ENCODE results near the gene LMNB1. TPM values are rescaled to one million over a fixed set of nuclear protein-coding genes. Genes with fewer than 3 reads are reported as not detected.
"Not testable (repeated sequence)": the region's sequence is repeated elsewhere in the genome, so short reads cannot be mapped to it uniquely, and the experiment has no call there.

LMNB1 gene, protein sequence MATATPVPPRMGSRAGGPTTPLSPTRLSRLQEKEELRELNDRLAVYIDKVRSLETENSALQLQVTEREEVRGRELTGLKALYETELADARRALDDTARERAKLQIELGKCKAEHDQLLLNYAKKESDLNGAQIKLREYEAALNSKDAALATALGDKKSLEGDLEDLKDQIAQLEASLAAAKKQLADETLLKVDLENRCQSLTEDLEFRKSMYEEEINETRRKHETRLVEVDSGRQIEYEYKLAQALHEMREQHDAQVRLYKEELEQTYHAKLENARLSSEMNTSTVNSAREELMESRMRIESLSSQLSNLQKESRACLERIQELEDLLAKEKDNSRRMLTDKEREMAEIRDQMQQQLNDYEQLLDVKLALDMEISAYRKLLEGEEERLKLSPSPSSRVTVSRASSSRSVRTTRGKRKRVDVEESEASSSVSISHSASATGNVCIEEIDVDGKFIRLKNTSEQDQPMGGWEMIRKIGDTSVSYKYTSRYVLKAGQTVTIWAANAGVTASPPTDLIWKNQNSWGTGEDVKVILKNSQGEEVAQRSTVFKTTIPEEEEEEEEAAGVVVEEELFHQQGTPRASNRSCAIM
- 13.3 and 32.0 TPM in 2 replicates for total RNA-seq

DNA sequence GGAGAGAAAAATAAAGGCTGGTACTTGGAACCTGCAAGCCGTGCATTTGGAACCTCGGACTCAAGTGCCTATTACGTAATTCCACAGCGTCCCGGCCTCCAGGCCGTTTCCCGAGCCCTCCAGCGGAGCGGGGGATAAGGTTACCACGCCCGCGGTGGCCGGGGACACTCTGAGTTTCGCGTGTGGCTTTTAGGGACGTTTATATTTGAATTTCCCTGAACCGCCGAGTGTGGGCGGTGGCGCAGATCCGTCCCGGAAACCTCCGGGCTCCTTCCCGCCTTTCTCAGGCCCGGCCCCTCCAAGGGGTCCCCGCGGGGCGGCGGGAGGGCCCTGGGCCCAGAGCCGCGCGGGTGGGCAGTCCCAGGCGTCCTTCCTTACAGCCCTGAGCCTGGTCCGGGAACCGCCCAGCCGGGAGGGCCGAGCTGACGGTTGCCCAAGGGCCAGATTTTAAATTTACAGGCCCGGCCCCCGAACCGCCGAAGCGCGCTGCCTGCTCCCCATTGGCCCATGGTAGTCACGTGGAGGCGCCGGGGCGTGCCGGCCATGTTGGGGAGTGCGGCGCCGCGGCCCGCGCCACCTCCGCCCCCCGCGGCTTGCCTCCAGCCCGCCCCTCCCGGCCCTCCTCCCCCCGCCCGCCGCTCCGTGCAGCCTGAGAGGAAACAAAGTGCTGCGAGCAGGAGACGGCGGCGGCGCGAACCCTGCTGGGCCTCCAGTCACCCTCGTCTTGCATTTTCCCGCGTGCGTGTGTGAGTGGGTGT is at the start of gene LMNB1:
Gene LMNB1 (plus strand): TSS at position 638 of the 758 bp plus-strand sequence. CDS start 373 bp downstream, outside the sequence.
- peak; percentile 95 for DNase-seq (ENCODE audit: low read depth in 2 of 2)

DNA sequence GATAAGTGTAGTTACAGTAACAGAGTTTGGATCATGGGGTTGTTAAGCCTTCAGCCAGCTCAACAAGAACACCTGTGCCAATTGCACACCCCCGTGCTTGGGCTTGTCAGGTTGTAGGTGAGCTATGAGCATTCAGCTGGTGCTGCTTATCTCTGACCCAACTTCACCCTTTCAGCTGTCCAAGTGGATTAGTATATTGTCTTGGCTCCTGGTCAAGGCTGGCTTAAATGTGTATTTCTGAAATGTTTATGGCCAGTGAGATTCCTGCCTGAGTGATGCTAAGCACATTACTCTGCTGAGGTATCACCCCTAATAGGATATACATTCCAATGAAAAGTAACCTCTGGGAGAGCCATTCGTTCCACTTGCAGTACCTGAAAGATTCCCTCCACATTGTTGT is 44.2 kb upstream of the LMNB1 start:
- no peak for DNase-seq (ENCODE audit: low read depth in 2 of 2)

DNA sequence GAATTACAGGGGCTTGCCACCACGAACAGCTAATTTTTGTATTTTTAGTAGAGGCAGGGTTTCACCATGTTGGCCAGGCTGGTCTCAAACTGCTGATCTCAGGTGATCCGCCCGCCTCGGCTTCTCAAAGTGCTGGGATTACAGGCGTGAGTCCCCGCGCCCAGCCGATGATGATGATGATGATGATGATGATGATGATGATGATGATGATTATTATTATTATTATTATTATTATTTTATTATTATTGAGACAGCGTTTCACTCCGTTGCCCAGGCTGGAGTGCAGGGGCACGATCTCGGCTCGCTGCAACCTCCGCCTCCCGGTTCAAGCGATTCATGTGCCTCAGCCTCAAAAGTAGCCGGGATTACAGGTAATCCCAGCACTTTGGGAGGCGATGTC is 42.4 kb upstream of the LMNB1 start:
- not testable (repeated sequence) for DNase-seq (ENCODE audit: low read depth in 2 of 2)

DNA sequence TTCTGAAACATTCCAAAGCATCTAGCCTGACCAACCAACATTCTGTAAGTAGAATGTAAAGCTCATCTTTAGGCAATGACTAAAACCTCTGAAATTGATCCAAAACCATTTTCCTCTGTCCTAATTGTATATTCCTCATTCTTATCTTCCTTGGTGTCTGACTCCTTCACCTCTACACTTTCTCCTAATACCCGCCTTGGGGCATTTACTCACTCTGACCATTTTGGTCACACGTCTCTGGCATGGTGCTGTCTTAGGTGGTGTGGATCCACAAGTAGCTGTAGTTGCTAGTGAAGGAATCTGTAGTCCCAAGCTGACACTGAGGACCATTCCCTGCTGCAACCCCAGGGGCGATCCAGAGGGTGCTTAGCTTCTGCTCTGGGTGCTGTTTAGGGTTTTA is 40.8 kb upstream of the LMNB1 start:
- no peak for DNase-seq (ENCODE audit: low read depth in 2 of 2)

DNA sequence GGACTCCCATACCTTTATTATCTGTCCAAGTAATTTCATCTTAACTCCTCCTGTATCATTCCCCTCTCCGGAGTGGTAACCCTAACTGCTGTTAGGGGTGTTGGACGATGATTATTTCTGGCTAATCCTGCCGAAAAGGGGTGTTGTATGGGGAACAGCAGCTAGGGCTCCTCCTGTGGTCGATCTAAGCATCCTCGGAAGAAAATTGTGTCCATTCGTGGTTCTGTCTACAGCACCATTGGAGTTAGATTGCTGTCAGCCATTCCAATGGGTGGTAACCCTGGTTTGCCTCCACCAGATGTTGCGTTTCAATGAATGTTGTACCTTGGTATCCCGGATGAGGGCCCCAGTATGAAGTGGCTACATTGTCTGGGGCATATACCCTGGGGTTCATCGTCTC is 35.6 kb upstream of the LMNB1 start:
- no peak for DNase-seq (ENCODE audit: low read depth in 2 of 2)

DNA sequence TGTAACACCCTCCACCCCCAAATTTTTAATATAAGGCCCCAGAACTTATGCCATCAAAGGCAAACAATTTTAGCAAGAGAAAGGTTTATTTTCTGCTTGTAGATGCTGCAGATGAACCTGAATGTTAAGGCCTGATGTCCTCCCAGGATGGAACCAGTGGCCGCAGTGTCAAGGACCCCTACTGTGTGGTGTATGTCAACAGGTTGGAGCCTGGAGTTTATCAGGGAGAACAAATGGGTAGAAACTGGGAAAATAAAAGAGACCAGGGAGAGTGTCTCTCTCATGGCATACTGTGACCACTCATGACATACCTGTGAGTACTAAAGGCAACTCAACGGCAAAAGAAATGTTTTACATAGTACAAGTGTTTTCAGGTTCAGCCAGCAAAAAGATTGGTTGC is 34.5 kb upstream of the LMNB1 start:
- no peak for DNase-seq (ENCODE audit: low read depth in 2 of 2)

DNA sequence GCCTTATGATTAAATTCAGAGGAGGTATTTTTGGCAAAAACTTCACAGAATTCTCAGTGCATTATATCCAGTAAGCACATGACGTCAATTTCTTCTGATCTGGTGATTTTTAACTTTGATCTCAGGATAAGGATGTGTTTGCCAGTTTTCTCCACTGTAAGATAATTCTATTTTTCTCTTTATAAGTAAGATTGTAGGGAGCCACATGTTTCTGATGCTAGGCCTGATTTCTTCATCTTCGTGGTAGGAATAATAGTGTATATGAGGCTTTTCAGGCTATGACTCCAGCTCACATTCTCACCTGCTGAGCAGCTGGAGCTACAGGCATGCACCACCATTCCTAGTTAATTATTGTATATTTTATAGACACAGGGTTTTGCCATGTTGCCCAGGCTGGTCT is 32.1 kb upstream of the LMNB1 start:
- DNase-seq (ENCODE audit: low read depth in 2 of 2) = no peak

DNA sequence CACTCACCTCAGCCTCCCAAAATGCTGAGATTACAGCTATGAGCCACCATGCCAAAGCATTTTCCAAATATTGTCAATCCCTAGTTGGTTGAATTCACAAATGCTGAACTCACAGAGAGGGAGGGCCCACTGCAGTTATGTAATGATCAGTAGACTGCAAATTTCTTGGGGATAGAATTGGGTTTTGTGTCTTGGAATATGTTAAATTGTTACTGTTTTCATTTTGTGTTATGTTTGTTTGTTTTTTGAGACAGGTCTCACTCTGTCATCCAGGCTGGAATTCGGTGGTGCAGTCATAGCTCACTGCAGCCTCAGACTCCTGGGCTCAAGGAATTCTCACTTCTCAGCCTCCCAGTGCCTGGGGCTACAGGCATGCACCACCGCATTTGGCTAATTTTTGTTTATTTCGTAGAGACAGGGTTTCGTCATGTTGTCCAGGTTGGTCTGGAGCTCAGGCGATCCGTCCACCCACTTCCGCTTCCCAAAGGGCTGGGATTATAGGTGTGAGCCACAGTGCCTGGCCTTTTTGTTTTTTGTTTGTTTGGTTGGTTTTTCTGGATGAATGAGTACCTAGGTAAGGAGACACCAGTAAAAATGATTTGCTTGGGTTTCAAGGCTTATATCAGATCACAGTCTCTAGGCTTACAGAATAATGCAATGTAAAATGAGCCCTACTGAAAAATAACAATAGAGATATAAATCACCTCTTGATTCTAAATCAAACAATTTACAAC is 31.5 kb upstream of the LMNB1 start:
- no peak for DNase-seq (ENCODE audit: low read depth in 2 of 2)

DNA sequence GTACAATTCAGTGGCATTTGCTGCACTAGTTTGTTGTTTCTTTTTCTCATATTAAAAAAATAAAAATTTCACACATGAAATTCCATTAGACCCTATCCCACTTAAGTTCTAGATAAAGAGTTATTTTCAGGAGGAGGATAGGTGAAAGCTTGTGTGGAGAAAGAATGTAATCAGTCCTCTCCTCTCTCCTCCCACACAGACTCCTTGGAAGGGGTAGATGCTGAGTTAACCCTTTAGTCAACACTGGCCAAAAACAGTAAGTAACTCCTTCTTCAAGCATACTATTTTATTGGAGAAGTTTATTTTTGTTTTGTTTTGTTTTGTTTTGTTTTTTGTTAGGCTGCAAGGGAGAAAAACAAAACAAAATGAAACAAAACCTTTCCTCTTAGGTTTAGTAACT is 30.6 kb upstream of the LMNB1 start:
- no peak for DNase-seq (ENCODE audit: low read depth in 2 of 2)

DNA sequence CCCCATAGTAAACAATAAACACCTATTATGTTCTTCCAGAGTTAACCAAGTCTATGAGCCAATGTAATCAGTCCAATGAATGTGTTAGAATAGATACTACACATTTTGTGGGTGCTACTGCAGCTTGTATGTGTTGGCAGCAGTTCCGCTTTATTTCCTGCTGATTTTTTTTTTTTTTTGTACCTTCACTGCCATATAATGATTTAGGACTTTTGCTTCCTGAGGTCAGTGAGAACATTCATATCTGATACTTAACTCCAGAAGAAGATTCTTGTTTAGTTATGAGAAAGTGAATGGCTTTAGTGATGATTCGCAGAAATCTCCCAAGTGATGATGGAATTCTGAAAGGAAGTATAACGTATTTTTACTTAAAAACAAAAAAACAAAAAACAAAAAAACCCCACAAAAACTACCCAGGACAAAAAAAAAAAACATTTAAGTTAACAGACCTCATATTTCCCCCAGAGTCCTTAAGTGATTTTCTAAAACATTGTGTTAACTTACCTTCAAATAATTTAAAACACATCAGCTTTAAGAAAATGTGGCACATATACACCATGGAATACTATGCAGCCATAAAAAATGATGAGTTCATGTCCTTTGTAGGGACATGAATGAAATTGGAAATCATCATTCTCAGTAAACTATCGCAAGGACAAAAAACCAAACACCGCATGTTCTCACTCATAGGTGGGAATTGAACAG is 24.7 kb upstream of the LMNB1 start:
- DNase-seq (ENCODE audit: low read depth in 2 of 2) = no peak

DNA sequence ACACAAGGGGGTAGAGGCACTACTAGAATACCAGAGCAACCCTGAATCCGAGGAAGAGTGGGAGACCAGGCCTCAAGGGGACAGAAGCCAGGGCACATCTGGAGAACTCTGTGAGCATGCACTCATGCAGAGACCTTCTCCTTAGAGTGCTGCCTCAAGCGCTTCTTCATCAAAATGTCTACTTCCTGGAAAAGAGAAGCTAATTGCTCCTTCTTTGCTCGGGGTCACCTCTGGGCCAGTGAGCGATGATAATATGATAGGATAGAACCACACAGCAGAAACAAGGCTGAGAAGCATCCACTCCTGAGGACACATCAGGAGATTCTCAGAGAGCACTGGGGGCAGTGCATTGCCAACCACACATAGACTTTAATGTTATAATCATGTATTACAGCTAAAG is 23.7 kb upstream of the LMNB1 start:
- DNase-seq (ENCODE audit: low read depth in 2 of 2) = no peak

DNA sequence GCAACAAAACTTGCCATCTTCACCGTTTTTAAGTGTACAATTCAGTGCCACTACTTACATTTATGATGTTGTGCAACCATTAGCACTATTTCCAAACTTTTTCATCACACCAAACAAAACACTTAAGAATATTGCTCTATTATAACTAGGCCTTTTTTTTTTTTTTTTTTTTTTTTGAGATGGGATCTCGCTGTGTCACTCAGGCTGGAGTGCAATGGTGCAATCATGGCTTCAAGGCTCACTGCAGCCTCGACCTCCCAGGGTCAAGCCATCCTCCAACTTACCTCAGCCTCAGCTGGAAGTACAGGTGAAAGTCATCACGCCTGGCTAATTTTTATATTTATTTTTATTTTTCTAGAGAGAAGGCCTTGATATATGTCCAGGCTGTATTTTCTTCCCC is 22.3 kb upstream of the LMNB1 start:
- DNase-seq (ENCODE audit: low read depth in 2 of 2) = no peak

DNA sequence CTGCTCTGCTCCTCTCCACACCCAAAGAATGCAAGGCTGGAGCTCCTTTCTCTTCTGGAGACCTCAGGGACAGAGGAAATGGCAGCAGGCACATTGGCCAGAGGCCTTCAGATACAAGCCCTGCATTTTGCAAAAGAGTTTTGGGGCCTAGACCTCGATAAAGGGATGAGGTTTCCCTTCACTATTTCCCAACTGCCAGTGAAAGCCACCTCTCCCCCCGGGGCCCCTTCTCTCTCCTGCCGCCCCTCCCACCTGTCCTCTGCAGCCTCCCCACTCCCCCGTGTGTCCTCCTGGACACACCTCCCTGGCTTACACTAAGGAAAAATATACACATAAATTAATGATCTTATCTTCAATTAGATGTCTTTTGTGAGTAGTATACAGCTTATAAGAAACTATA is 21.3 kb upstream of the LMNB1 start:
- DNase-seq (ENCODE audit: low read depth in 2 of 2) = no peak

DNA sequence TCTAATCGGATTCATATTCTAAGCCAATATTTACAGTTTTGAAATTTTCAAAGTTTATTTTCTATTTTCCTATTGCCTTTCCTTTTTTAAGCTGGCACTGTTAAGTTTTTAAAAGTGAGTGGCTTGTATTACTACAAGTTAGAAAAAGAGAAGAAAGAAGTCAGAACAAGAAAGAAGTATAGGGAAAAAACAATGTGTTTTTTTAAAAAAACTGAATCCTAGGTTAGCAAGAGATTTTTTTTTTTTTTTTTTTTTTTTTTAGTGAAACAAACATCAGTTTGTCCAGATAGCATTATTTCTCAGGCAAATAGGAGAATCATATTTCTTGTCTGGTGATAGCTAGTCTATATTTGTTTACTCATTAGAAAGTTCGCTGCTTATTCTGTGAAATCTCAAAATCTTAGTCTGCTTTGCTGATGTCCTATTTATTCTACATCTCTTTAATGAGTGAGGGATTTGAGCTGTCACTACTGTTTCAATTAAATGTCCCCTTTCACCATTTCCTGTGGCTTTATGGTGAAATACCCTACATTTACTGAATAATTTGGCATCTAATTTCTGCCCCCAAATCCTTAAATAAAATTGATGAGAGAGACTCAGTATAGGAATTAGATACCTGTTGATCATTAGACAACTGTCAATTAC is 19.1 kb upstream of the LMNB1 start:
- DNase-seq (ENCODE audit: low read depth in 2 of 2) = no peak

DNA sequence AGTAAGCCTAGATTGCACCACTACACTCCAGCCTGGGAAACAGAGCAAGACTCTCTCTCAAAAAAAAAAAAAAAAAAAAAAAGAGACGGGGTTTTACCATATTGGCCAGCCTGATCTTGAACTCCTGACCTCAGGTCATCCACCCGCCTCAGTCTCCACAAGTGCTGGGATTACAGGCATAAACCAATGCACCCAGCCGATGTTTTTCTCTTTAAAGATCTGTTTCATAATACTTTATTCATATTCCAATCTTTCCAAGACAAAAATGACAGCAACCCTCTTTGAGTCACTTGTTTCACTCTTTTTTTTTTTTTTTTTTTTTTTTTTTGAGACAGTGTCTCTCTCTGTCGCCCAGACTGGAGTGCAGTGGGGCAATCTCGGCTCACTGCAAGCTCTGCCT is 13.6 kb upstream of the LMNB1 start:
- no peak for DNase-seq (ENCODE audit: low read depth in 2 of 2)

DNA sequence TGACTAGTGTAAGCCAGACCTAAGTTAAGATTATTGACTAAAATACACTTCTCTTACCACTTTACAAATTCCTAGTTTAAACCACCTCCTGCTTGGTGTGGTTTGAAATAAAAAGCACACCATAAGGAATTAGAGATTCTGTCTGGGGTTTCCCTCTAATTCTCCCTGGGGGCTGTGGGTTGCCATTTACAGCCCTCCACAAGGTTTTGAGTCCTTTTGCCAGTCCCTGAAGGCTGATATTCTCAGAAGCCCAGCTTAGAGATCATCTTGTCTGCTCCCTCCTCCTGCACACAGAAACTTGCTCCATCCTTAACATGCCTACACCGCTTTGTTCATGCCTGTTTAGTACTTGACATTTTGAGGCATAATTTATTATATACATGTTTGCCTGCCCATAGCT is 7.2 kb upstream of the LMNB1 start:
- no peak for DNase-seq (ENCODE audit: low read depth in 2 of 2)

DNA sequence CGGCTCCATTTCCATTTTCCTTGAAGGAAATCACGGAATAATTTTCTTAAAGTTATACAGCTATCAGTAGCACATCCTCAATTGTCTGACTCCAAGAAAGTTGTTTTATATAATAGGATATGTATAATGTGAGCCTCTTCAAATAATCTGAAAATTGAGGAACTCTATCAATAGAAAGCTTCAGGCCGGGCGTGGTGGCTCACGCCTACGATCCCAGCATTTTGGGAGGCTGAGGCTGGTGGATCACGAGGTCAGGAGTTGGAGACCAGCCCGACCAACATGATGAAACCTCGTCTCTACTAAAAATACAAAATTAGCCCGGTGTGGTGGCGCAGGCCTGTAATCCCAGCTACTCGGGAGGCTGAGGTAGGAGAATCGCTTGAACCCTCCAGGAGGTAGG is 3.4 kb upstream of the LMNB1 start:
- DNase-seq (ENCODE audit: low read depth in 2 of 2) = not testable (repeated sequence)

DNA sequence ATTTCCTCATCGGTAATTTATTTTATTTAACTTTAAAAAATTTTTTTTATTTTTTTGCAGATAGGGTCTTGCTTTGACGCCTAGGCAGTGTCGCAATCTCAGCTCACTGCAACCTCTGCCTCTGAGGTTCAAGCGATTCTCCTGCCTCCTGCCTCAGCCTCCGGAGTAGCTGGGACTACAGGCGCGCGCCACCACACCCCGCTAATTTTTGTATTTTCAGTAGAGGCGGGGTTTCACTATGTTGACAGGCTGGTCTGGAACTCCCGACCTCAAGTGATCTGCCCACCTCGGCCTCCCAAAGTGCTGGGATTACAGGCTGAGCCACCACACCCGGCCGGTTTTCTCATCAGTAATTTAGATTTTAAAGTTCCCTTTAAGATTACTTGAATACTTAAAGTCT is 2.3 kb upstream of the LMNB1 start:
- not testable (repeated sequence) for DNase-seq (ENCODE audit: low read depth in 2 of 2)

DNA sequence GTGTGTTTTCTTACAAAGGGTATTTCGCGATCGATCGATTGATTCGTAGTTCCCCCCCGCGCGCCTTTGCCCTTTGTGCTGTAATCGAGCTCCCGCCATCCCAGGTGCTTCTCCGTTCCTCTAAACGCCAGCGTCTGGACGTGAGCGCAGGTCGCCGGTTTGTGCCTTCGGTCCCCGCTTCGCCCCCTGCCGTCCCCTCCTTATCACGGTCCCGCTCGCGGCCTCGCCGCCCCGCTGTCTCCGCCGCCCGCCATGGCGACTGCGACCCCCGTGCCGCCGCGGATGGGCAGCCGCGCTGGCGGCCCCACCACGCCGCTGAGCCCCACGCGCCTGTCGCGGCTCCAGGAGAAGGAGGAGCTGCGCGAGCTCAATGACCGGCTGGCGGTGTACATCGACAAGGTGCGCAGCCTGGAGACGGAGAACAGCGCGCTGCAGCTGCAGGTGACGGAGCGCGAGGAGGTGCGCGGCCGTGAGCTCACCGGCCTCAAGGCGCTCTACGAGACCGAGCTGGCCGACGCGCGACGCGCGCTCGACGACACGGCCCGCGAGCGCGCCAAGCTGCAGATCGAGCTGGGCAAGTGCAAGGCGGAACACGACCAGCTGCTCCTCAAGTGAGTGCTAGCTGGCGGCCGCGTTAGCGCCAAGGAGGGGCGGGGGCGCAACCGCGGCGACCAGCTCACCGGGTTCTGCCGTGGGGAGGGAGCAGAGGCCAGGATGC is 480 bp downstream of the LMNB1 start:
- DNase-seq (ENCODE audit: low read depth in 2 of 2) = peak; percentile 62 to 80
